ENCODE measurements around the gene FEM1C. TPM values are rescaled to one million over a fixed set of nuclear protein-coding genes. Genes with fewer than 3 reads are reported as not detected.

Gene FEM1C
- total and polyA plus RNA-seq, 2 donors from 2014 or later = 4.3 to 18.6 TPM

- DNase-seq = no peak
- no peak overlapping the region for H3K4me3 ChIP-seq (ENCODE audit: low read length in 3 of 3)
- no peaks in the 10 kb centered on the region for H3K36me3 ChIP-seq (ENCODE audit: control insufficient read depth in 2 of 3, insufficient read depth in 3 of 3, low read length in 3 of 3)
- no peak overlapping the region for H3K27ac ChIP-seq (ENCODE audit: low read depth in 2 of 2, low read length in 2 of 2)
- H3K9ac ChIP-seq (ENCODE audit: low read length in 3 of 3) = no peak overlapping the region
- no peaks in the 10 kb centered on the region for H3K27me3 ChIP-seq (ENCODE audit: control insufficient read depth, insufficient read depth, low read length)
- H3K4me1 ChIP-seq (ENCODE audit: control insufficient read depth in 2 of 3, insufficient read depth in 2 of 3, low read depth in 1 of 3, low read length in 3 of 3) = no peaks in the 10 kb centered on the region
- H3K9me3 ChIP-seq (ENCODE audit: control insufficient read depth in 2 of 3, insufficient read depth in 1 of 3, low read length in 3 of 3) = no peaks in the 10 kb centered on the region
- TF ChIP-seq CTCF (IDR thresholded peaks at IDR 0.05; ENCODE audit: borderline replicate concordance, extremely low read depth, insufficient read depth) = no peak
- intact Hi-C loops (cut with DNase I) = no loop called here
- no peak for FAIRE-seq
Measured at GRCh38 chr5:115496936-115497576, 47.5 kb downstream of the FEM1C start.

GRCh38 chr5:115494570-115495289, 49.8 kb downstream of the FEM1C start:
- no peak for DNase-seq
- H3K36me3 ChIP-seq (ENCODE audit: control insufficient read depth in 2 of 3, insufficient read depth in 3 of 3, low read length in 3 of 3) = no peaks in the 10 kb centered on the region
- H3K27me3 ChIP-seq (ENCODE audit: control insufficient read depth, insufficient read depth, low read length) = no peaks in the 10 kb centered on the region
- H3K9ac ChIP-seq (ENCODE audit: low read length in 3 of 3) = no peak overlapping the region
- no peaks in the 10 kb centered on the region for H3K4me1 ChIP-seq (ENCODE audit: control insufficient read depth in 2 of 3, insufficient read depth in 2 of 3, low read depth in 1 of 3, low read length in 3 of 3)
- TF ChIP-seq CTCF (IDR thresholded peaks at IDR 0.05; ENCODE audit: borderline replicate concordance, extremely low read depth, insufficient read depth) = no peak
- intact Hi-C loops (cut with DNase I) = no loop called here
- no peak overlapping the region for H3K4me3 ChIP-seq (ENCODE audit: low read length in 3 of 3)
- no peak overlapping the region for H3K27ac ChIP-seq (ENCODE audit: low read depth in 2 of 2, low read length in 2 of 2)
- H3K9me3 ChIP-seq (ENCODE audit: control insufficient read depth in 2 of 3, insufficient read depth in 1 of 3, low read length in 3 of 3) = no peaks in the 10 kb centered on the region
- no peak for FAIRE-seq

GRCh38 chr5:115490596-115490995, 54.0 kb downstream of the FEM1C start:
- H3K27ac ChIP-seq (ENCODE audit: low read depth in 2 of 2, low read length in 2 of 2) = no peak overlapping the region

More at GRCh38 chr5:115490596-115490995, 54.0 kb downstream of the FEM1C start:
- Histone ChIP-seq H3K4me3 (ENCODE audit: low read length in 3 of 3) (no peak overlapping the region), H3K9me3 (ENCODE audit: control insufficient read depth in 2 of 3, insufficient read depth in 1 of 3, low read length in 3 of 3) (no peaks in the 10 kb centered on the region), H3K9ac (ENCODE audit: low read length in 3 of 3) (no peak overlapping the region), H3K36me3 (ENCODE audit: control insufficient read depth in 2 of 3, insufficient read depth in 3 of 3, low read length in 3 of 3) (no peaks in the 10 kb centered on the region), H3K27me3 (ENCODE audit: control insufficient read depth, insufficient read depth, low read length) (no peaks in the 10 kb centered on the region), H3K4me1 (ENCODE audit: control insufficient read depth in 2 of 3, insufficient read depth in 2 of 3, low read depth in 1 of 3, low read length in 3 of 3) (no peaks in the 10 kb centered on the region)
- DNase-seq (no peak), FAIRE-seq (no peak)
- intact Hi-C loops (cut with DNase I) = no loop called here
- no peak for TF ChIP-seq CTCF (IDR thresholded peaks at IDR 0.05; ENCODE audit: borderline replicate concordance, extremely low read depth, insufficient read depth)
